ENCODE data around the gene CBARP.
"Not testable (repeated sequence)": the region's sequence is repeated elsewhere in the genome, so short reads cannot be mapped to it uniquely, and the experiment has no call there.

CBARP gene

GRCh38 chr19:1252221-1252820 is 14.5 kb upstream of the CBARP start:
- DNase-seq, result peak; percentile 87

- peak; percentile 84 for DNase-seq
Measured at GRCh38 chr19:1251330-1252220, 13.8 kb upstream of the CBARP start.

GRCh38 chr19:1250437-1251260 is 12.8 kb upstream of the CBARP start:
- peak; percentile 77 for DNase-seq

- DNase-seq, result no peak
Measured at GRCh38 chr19:1249990-1250436, 12.2 kb upstream of the CBARP start.

GRCh38 chr19:1249298-1249989 is 11.6 kb upstream of the CBARP start:
- peak; percentile 97 for DNase-seq

- peak; percentile 88 for DNase-seq
Measured at GRCh38 chr19:1248786-1249297, 11.0 kb upstream of the CBARP start.

- DNase-seq, result peak; percentile 86
Measured at GRCh38 chr19:1248139-1248785, 10.5 kb upstream of the CBARP start, which contains the start of gene MIDN. TSS of gene MIDN (plus strand) at chr19:1248583. CDS start at chr19:1250297, 1,714 bp downstream.

GRCh38 chr19:1247748-1248138 is 9.9 kb upstream of the CBARP start:
- no peak for DNase-seq

- DNase-seq, result not testable (repeated sequence)
Measured at GRCh38 chr19:1246265-1247087, 8.7 kb upstream of the CBARP start.

- no peak for DNase-seq
Measured at GRCh38 chr19:1245494-1246264, 7.9 kb upstream of the CBARP start.

- DNase-seq, result no peak
Measured at GRCh38 chr19:1244693-1245451, 7.1 kb upstream of the CBARP start.

GRCh38 chr19:1243768-1244692 is 6.2 kb upstream of the CBARP start:
- peak; percentile 88 for DNase-seq

- peak; percentile 94 for DNase-seq
Measured at GRCh38 chr19:1241417-1242095, 3.8 kb upstream of the CBARP start, which contains the start of gene ATP5F1D. TSS of gene ATP5F1D (plus strand) at chr19:1241751. CDS start at chr19:1241851, 100 bp downstream.

- no peak for DNase-seq
Measured at GRCh38 chr19:1240925-1241324, 3.1 kb upstream of the CBARP start.

GRCh38 chr19:1239796-1240737 is 2.3 kb upstream of the CBARP start:
- DNase-seq, result peak; percentile 91

- no peak for DNase-seq
Measured at GRCh38 chr19:1239420-1239795, 1.6 kb upstream of the CBARP start.
